Caco-2 (cell line): ENCODE data around the gene PODXL. TPM values are rescaled to one million over a fixed set of nuclear protein-coding genes. Genes with fewer than 3 reads are reported as not detected.
A peak's percentile ranks its signal among the peaks of the same experiment; 100 is the strongest.

Experiments
- BruUV-seq: library from RNA; stranded (reverse); fragments of 400-500 nt; replicated peaks from 2 replicates; lab custom pipeline; 2021; lab: Mats Ljungman, UMichigan
- CTCF ChIA-PET: fragments of 300-600 bp; sonication (Branson Sonifier 250); formaldehyde crosslinking; loops from one replicate; lab custom pipeline; 2022; ENCODE audit warnings: antibody characterized with exemption; lab: Charles Lee
- POLR2A ChIA-PET: fragments of 300-600 bp; sonication (Branson Sonifier 250); formaldehyde crosslinking; loops from one replicate; lab custom pipeline; 2022; ENCODE audit warnings: antibody characterized with exemption; lab: Charles Lee
- DNase-seq, 2 experiments: peaks; one replicate each; pipeline versions ENCODE4 v3.0.0 to v3.0.0-alpha.2; 2020 to 2022
- H3K27me3 ChIP-seq: replicated peaks from 2 replicates; pipeline ENCODE4 v1.6.0; 2011; ENCODE audit warnings: low read length; ENCODE audit not compliant: control insufficient read depth, insufficient read depth
- H3K36me3 ChIP-seq: 2 replicates; pipeline ENCODE4 v1.5.1; 2011; ENCODE audit warnings: low read length; ENCODE audit not compliant: control insufficient read depth, insufficient read depth
- H3K4me1 ChIP-seq: fragments of 250-450 bp; sonication (Bioruptor Pico); 2 replicates; pipeline ENCODE4 v1.5.1; 2020; ENCODE audit warnings: mild to moderate bottlenecking
- H3K4me3 ChIP-seq: 2 replicates; pipeline ENCODE4 v1.5.1; 2011; ENCODE audit warnings: low read depth, mild to moderate bottlenecking, control low read depth, low read length
- H3K9me3 ChIP-seq: fragments of 250-450 bp; sonication (Bioruptor Pico); 2 replicates; pipeline ENCODE4 v1.5.1; 2020; ENCODE audit warnings: mild to moderate bottlenecking, moderate library complexity
- H3K27ac Mint-ChIP-seq: one replicate; pipeline ENCODE4 v1.8.0; 2022; ENCODE audit warnings: mixed read lengths; ENCODE audit not compliant: unreplicated experiment
- H3K27me3 Mint-ChIP-seq: one replicate; pipeline ENCODE4 v1.8.0; 2022; ENCODE audit warnings: mixed read lengths; ENCODE audit not compliant: insufficient read depth, unreplicated experiment
- H3K36me3 Mint-ChIP-seq: one replicate; pipeline ENCODE4 v1.8.0; 2022; ENCODE audit warnings: mild to moderate bottlenecking, mixed read lengths; ENCODE audit not compliant: insufficient read depth, unreplicated experiment
- H3K4me1 Mint-ChIP-seq: one replicate; pipeline ENCODE4 v1.8.0; 2022; ENCODE audit warnings: low read depth, mixed read lengths; ENCODE audit not compliant: unreplicated experiment
- H3K4me3 Mint-ChIP-seq: one replicate; pipeline ENCODE4 v1.8.0; 2022; ENCODE audit warnings: mild to moderate bottlenecking, moderate library complexity, mixed read lengths; ENCODE audit not compliant: unreplicated experiment
- H3K9me3 Mint-ChIP-seq: one replicate; pipeline ENCODE4 v1.8.0; 2022; ENCODE audit warnings: mixed read lengths; ENCODE audit not compliant: unreplicated experiment
- CTCF ChIP-seq, 2 experiments: fragments of 200-600 bp in 1 of 2; IDR thresholded peaks; 1 replicate in 1 of 2; 2 replicates in 1 of 2; pipeline versions ENCODE4 v1.5.1 to v1.8.0; 2011 to 2022; ENCODE audit warnings: antibody characterized with exemption in 1 of 2, control low read depth in 1 of 2, inconsistent platforms in 1 of 2, low read depth in 1 of 2, low read length in 1 of 2, mild to moderate bottlenecking in 1 of 2, moderate library complexity in 1 of 2; ENCODE audit not compliant: insufficient read depth in 1 of 2, severe bottlenecking in 1 of 2, unreplicated experiment in 1 of 2
- intact Hi-C: fragments of 100-400 bp; cut with micrococcal nuclease; formaldehyde crosslinking; loops from one replicate; pipeline ENCODE4 v1.10.0; 2022; ENCODE audit not compliant: unreplicated experiment
- total RNA-seq: library from RNA; stranded (reverse); gene quantifications from 2 replicates; pipeline ENCODE4 v1.2.3, GENCODE V29; 2022

The PODXL gene
- total RNA-seq, 1 experiment from 2014 or later, result 278 TPM

GRCh38 chr7:131503639-131504038, 52.8 kb downstream of the PODXL start:
- no peaks in the 10 kb centered on the region for H3K27me3 Mint-ChIP-seq
- H3K36me3 Mint-ChIP-seq, result peaks cover 94% of the 10 kb centered on the region
- no peaks in the 10 kb centered on the region for H3K9me3 Mint-ChIP-seq

GRCh38 chr7:131502810-131503508, 53.5 kb downstream of the PODXL start:
- H3K4me1 Mint-ChIP-seq, result peaks cover 12% of the 10 kb centered on the region
- Histone ChIP-seq H3K4me1 (0 out of 2 replicates have a peak, but pooled peaks cover 3% of the 10 kb centered on the region), H3K27me3 (no peaks in the 10 kb centered on the region), H3K9me3 (no peaks in the 10 kb centered on the region), H3K36me3 (peaks cover 4% of the 10 kb centered on the region), H3K4me3 (no peak overlapping the region)
- no peak for DNase-seq
- POLR2A ChIA-PET, result interaction anchor here (0.6 kb wide), 1 partner anchor 401 kb away, joined by 3 read pairs; no protein-coding TSS in a partner anchor
- peak overlapping the region; percentile 31 for H3K27ac Mint-ChIP-seq
- BruUV-seq, result no TSS peak
- intact Hi-C loops, result loop anchor here (5.0 kb wide), 1 partner anchor 436 kb away; no protein-coding TSS in a partner anchor
- no peaks in the 10 kb centered on the region for H3K27me3 Mint-ChIP-seq
- no peak overlapping the region for H3K4me3 Mint-ChIP-seq
- CTCF ChIA-PET, result interaction anchor here (0.6 kb wide), 1 partner anchor 11 kb away, joined by 5 read pairs; no protein-coding TSS in a partner anchor
- H3K9me3 Mint-ChIP-seq, result no peaks in the 10 kb centered on the region
- TF ChIP-seq CTCF (IDR thresholded peaks at IDR 0.05; ENCODE audit: insufficient read depth in 1 of 2, low read depth in 1 of 2, low read length in 1 of 2, severe bottlenecking in 1 of 2, unreplicated experiment in 1 of 2), result no peak
- H3K36me3 Mint-ChIP-seq, result peaks cover 96% of the 10 kb centered on the region

More at GRCh38 chr7:131503639-131504038, 52.8 kb downstream of the PODXL start:
- BruUV-seq, result no TSS peak
- no peak for DNase-seq
- Mint-ChIP-seq H3K4me3 (no peak overlapping the region), H3K4me1 (peaks cover 17% of the 10 kb centered on the region), H3K27ac (no peak overlapping the region)
- intact Hi-C loops, result loop anchor here (5.0 kb wide), 1 partner anchor 436 kb away; no protein-coding TSS in a partner anchor
- Histone ChIP-seq H3K27me3 (no peaks in the 10 kb centered on the region), H3K36me3 (peaks cover 4% of the 10 kb centered on the region), H3K4me3 (no peak overlapping the region), H3K9me3 (no peaks in the 10 kb centered on the region), H3K4me1 (0 out of 2 replicates have a peak, but pooled peaks cover 3% of the 10 kb centered on the region)
- TF ChIP-seq CTCF (IDR thresholded peaks at IDR 0.05; ENCODE audit: insufficient read depth in 1 of 2, low read depth in 1 of 2, low read length in 1 of 2, severe bottlenecking in 1 of 2, unreplicated experiment in 1 of 2), result no peak
- ChIA-PET POLR2A (no interaction called here), CTCF (interaction anchor here (0.6 kb wide), 1 partner anchor 11 kb away, joined by 5 read pairs; no protein-coding TSS in a partner anchor)

GRCh38 chr7:131501930-131502685, 54.3 kb downstream of the PODXL start:
- CTCF ChIA-PET, result no interaction called here
- intact Hi-C loops, result loop anchor here (5.0 kb wide), 1 partner anchor 435 kb away; no protein-coding TSS in a partner anchor
- no TSS peak for BruUV-seq
- POLR2A ChIA-PET, result interaction anchor here (0.6 kb wide), 1 partner anchor 401 kb away, joined by 3 read pairs; no protein-coding TSS in a partner anchor
- no peaks in the 10 kb centered on the region for H3K27me3 Mint-ChIP-seq
- peaks cover 96% of the 10 kb centered on the region for H3K36me3 Mint-ChIP-seq
- no peak for TF ChIP-seq CTCF (IDR thresholded peaks at IDR 0.05; ENCODE audit: insufficient read depth in 1 of 2, low read depth in 1 of 2, low read length in 1 of 2, severe bottlenecking in 1 of 2, unreplicated experiment in 1 of 2)
- no peaks in the 10 kb centered on the region for H3K9me3 Mint-ChIP-seq
- Histone ChIP-seq H3K36me3 (peaks cover 3% of the 10 kb centered on the region), H3K4me1 (0 out of 2 replicates have a peak, but pooled peaks cover 3% of the 10 kb centered on the region), H3K9me3 (no peaks in the 10 kb centered on the region), H3K27me3 (no peaks in the 10 kb centered on the region), H3K4me3 (no peak overlapping the region)
- H3K27ac Mint-ChIP-seq, result peak overlapping the region; percentile 31
- no peak overlapping the region for H3K4me3 Mint-ChIP-seq
- peaks cover 7% of the 10 kb centered on the region for H3K4me1 Mint-ChIP-seq
- no peak for DNase-seq
